ENCODE data around the gene LY6G5C. TPM values are rescaled to one million over a fixed set of nuclear protein-coding genes. Genes with fewer than 3 reads are reported as not detected.

LY6G5C gene
- polyA plus RNA-seq, 3 donors: 4.8 to 7.3 (median 5.8) TPM

GRCh38 chr6:31634969-31635575, 45.8 kb downstream of the LY6G5C start:
- Histone ChIP-seq H4K20me1 (ENCODE audit: insufficient read depth, low read length) (peaks cover 95% of the 10 kb centered on the region), H3K4me3 (replicated peaks in 1 of 3; ENCODE audit: low read depth in 2 of 3, low read length in 3 of 3) (no peak overlapping the region), H3K9ac (ENCODE audit: insufficient read depth, low read length, poor library complexity, severe bottlenecking) (no peak overlapping the region), H3K27me3 (ENCODE audit: control insufficient read depth in 2 of 2, insufficient read depth in 2 of 2, low read length in 2 of 2) (no peaks in the 10 kb centered on the region), H3K27ac (ENCODE audit: low read depth in 1 of 2, low read length in 2 of 2) (no peak overlapping the region), H3K9me3 (replicated peaks in 1 of 2; ENCODE audit: control insufficient read depth in 1 of 2, insufficient read depth in 1 of 2, low read length in 2 of 2) (no peaks in the 10 kb centered on the region), H3K36me3 (replicated peaks in 1 of 2; ENCODE audit: control insufficient read depth in 1 of 2, insufficient read depth in 2 of 2, low read length in 2 of 2) (peaks cover 96 to 99% of the 10 kb centered on the region in 2 donors), H3K4me1 (ENCODE audit: control insufficient read depth in 1 of 2, insufficient read depth in 2 of 2, low read length in 2 of 2) (no peaks in the 10 kb centered on the region), H3K4me2 (replicated peaks; ENCODE audit: extremely low read depth, low read length, poor library complexity, severe bottlenecking) (no peak overlapping the region), H3K79me2 (ENCODE audit: insufficient read depth, low read length) (peaks cover 26% of the 10 kb centered on the region), H2AFZ (ENCODE audit: insufficient read depth, low read depth, low read length, poor library complexity, severe bottlenecking) (no peak overlapping the region)
- intact Hi-C loops (cut with micrococcal nuclease): no loop called here
- Mint-ChIP-seq H3K9me3 (no peaks in the 10 kb centered on the region), H3K27ac (peak overlapping the region in 3 of 7 donors; percentile 49 to 69 (median 57)), H3K4me1 (no peaks in the 10 kb centered on the region), H3K36me3 (peaks cover 88 to 97% of the 10 kb centered on the region in 2 donors), H3K27me3 (ENCODE audit: low read depth in 3 of 3) (no peaks in the 10 kb centered on the region), H3K4me3 (no peak overlapping the region)
- DNase-seq: no peak
- TF ChIP-seq CTCF (IDR thresholded peaks at IDR 0.05): no peak
- WGBS (ENCODE audit: insufficient coverage): 86% methylated on average over 10 of the region's 11 CpGs

DNA sequence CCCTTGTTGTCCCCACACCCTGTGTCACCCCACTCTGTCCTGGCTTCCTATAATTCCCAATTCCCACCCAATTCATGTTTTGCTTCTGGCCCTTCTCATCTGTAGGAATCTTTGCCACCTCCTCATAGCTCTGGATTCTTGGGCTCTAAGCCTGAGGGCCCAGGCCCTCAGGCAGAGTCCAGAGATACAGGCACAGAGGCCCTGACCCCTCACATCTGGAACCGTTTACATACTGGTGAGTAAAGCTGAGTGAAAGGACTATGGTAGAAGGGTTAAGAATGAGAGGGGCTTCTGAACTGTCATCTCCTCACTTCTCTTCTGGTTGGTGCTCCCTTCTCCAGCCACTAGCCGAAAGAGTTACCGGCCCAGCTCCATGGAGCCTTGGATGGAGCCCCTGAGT, 46.7 kb downstream of the LY6G5C start:
- Histone ChIP-seq H3K27ac (ENCODE audit: low read depth in 1 of 2, low read length in 2 of 2) (no peak overlapping the region), H2AFZ (ENCODE audit: insufficient read depth, low read depth, low read length, poor library complexity, severe bottlenecking) (no peak overlapping the region), H3K36me3 (replicated peaks in 1 of 2; ENCODE audit: control insufficient read depth in 1 of 2, insufficient read depth in 2 of 2, low read length in 2 of 2) (peaks cover 94 to 99% of the 10 kb centered on the region in 2 donors), H3K4me3 (replicated peaks in 1 of 3; ENCODE audit: low read depth in 2 of 3, low read length in 3 of 3) (no peak overlapping the region), H4K20me1 (ENCODE audit: insufficient read depth, low read length) (peaks cover 94% of the 10 kb centered on the region), H3K9me3 (replicated peaks in 1 of 2; ENCODE audit: control insufficient read depth in 1 of 2, insufficient read depth in 1 of 2, low read length in 2 of 2) (no peaks in the 10 kb centered on the region), H3K4me1 (ENCODE audit: control insufficient read depth in 1 of 2, insufficient read depth in 2 of 2, low read length in 2 of 2) (no peaks in the 10 kb centered on the region), H3K27me3 (ENCODE audit: control insufficient read depth in 2 of 2, insufficient read depth in 2 of 2, low read length in 2 of 2) (no peaks in the 10 kb centered on the region), H3K4me2 (replicated peaks; ENCODE audit: extremely low read depth, low read length, poor library complexity, severe bottlenecking) (no peak overlapping the region), H3K9ac (ENCODE audit: insufficient read depth, low read length, poor library complexity, severe bottlenecking) (no peak overlapping the region), H3K79me2 (ENCODE audit: insufficient read depth, low read length) (peaks cover 26% of the 10 kb centered on the region)
- Mint-ChIP-seq H3K27me3 (ENCODE audit: low read depth in 3 of 3) (no peaks in the 10 kb centered on the region), H3K4me1 (no peaks in the 10 kb centered on the region), H3K27ac (peak overlapping the region in 3 of 7 donors; percentile 1 to 74 (median 27)), H3K36me3 (peaks cover 89 to 97% of the 10 kb centered on the region in 2 donors), H3K4me3 (no peak overlapping the region), H3K9me3 (no peaks in the 10 kb centered on the region)
- no peak for TF ChIP-seq CTCF (IDR thresholded peaks at IDR 0.05)
- intact Hi-C loops (cut with micrococcal nuclease): no loop called here
- no CpG with 5 or more reads among the region's 3 CpGs for WGBS (ENCODE audit: insufficient coverage)
- no peak for DNase-seq

Measured in CD14-positive monocyte (primary cell).